ENCODE results near the gene SPAG6. TPM values are rescaled to one million over a fixed set of nuclear protein-coding genes. Genes with fewer than 3 reads are reported as not detected.

SPAG6 gene
- total RNA-seq (not detected), polyA plus RNA-seq (under 1 TPM in 1 of 3 donors, not detected in 2; 0.11 TPM)
- long read RNA-seq, donor 1, result 0 reads
- long read RNA-seq, donor 2, result 0 reads

DNA sequence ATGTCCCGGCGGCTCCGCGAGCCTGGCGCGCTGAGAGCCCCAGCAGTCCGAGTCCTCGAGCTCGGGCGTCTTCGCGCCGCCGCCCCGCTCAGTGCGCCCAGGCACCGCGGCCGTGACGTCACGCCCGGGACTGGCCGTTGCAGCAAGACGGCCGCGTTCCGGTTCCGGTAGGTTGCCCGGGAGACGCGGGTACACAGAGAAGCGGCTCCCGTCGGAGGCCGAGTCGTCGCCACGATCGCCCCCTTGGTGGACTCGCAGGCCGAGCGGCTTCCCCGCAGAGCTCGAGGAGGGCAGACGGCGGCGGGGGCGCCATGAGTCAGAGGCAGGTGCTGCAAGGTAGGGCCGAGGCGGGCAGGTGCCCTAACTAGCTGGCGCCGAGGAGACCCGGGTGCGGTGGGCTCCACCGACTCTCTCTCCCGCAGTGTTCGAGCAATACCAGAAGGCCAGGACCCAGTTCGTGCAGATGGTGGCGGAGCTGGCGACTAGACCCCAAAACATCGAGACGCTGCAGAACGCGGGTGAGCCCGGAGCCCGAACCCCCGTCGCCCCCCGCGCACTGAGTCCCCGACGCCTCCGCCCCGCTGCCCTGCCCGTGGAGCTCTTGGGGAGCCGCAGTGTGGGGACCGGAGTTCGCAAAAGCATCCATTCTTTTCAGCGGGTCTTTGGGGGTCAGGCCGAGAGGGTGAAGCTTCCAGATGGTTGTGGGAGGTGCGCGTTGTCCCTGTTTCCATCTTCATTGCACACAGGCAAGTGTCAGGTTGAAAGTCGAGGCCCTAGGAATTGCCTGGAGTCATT is at the start of gene SPAG6:
Gene SPAG6, plus strand, starts transcription at position 196 of the 795 bp plus-strand sequence. Its CDS starts 116 bp downstream, at position 312.
- peak; percentile 90 for DNase-seq
- 8 to 17% (median 8%) methylated on average over 34 to 83 of the region's 83 CpGs for WGBS, 5 donors
- peaks cover 0 to 15% (median 0%) of the 10 kb centered on the region in 8 donors for H3K9me3 ChIP-seq
- peaks cover 3 to 26% (median 17%) of the 10 kb centered on the region in 6 donors for H3K4me1 ChIP-seq
- H3K4me3 ChIP-seq, result peak within 1 kb of the TSS in 7 of 8 donors; percentile 24 to 66 (median 42)
- TF ChIP-seq, protein P1, sequence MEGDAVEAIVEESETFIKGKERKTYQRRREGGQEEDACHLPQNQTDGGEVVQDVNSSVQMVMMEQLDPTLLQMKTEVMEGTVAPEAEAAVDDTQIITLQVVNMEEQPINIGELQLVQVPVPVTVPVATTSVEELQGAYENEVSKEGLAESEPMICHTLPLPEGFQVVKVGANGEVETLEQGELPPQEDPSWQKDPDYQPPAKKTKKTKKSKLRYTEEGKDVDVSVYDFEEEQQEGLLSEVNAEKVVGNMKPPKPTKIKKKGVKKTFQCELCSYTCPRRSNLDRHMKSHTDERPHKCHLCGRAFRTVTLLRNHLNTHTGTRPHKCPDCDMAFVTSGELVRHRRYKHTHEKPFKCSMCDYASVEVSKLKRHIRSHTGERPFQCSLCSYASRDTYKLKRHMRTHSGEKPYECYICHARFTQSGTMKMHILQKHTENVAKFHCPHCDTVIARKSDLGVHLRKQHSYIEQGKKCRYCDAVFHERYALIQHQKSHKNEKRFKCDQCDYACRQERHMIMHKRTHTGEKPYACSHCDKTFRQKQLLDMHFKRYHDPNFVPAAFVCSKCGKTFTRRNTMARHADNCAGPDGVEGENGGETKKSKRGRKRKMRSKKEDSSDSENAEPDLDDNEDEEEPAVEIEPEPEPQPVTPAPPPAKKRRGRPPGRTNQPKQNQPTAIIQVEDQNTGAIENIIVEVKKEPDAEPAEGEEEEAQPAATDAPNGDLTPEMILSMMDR (IDR thresholded peaks at IDR 0.05 in 8 of 11, conservative IDR thresholded peaks at IDR 0.05 in 3 of 11), result no peak
- TF ChIP-seq POLR2AphosphoS5 (IDR thresholded peaks at IDR 0.05), result peak; percentile 48 to 80 (median 49)
- TF ChIP-seq POLR2A (IDR thresholded peaks at IDR 0.05), result no peak
- H3K27me3 ChIP-seq (replicated peaks in 1 of 7), result peaks cover 26 to 92% (median 71%) of the 10 kb centered on the region in 7 donors
- H3K27ac ChIP-seq, result no peak within 1 kb of the TSS
- intact Hi-C loops (cut with DNase I; ENCODE audit: low total_unique reads), result no loop called here
- H3K36me3 ChIP-seq, result no peaks in the 10 kb centered on the region

DNA sequence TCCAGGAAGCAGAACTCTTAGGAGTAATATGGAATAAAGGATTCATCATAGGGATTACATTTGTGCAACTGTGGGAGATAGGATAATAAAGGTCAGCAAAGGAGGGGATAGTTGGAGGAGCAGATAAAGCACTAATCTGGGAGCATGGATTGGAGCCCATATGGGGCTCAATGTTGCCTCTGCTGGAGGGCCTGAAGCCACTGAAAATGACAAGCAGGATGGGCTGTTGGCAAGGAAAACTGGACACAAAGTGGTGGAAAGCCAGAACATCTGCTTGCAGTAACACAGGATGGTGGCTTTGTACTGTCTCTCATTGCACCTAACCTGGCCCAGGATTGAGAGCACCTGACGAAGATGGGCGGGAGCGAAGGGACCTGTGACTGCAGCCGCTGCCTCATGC is 44.1 kb upstream of the SPAG6 start:
- peaks cover 0 to 3% (median 0%) of the 10 kb centered on the region in 8 donors for H3K9me3 ChIP-seq
- no peaks in the 10 kb centered on the region for H3K36me3 ChIP-seq
- intact Hi-C loops (cut with DNase I; ENCODE audit: low total_unique reads), result no loop called here
- WGBS, 5 donors, result 95 to 100% (median 97%) methylated on average over 4 of the region's 4 CpGs
- no peak overlapping the region for H3K27ac ChIP-seq
- DNase-seq, result no peak
- peaks cover 0 to 14% (median 0%) of the 10 kb centered on the region in 7 donors for H3K27me3 ChIP-seq (replicated peaks in 1 of 7)
- H3K4me1 ChIP-seq, result no peaks in the 10 kb centered on the region
- H3K4me3 ChIP-seq, result no peak overlapping the region
- TF ChIP-seq POLR2A (IDR thresholded peaks at IDR 0.05), result no peak
- no peak for TF ChIP-seq POLR2AphosphoS5 (IDR thresholded peaks at IDR 0.05)
- TF ChIP-seq, protein P1 (IDR thresholded peaks at IDR 0.05 in 8 of 11, conservative IDR thresholded peaks at IDR 0.05 in 3 of 11), result no peak

DNA sequence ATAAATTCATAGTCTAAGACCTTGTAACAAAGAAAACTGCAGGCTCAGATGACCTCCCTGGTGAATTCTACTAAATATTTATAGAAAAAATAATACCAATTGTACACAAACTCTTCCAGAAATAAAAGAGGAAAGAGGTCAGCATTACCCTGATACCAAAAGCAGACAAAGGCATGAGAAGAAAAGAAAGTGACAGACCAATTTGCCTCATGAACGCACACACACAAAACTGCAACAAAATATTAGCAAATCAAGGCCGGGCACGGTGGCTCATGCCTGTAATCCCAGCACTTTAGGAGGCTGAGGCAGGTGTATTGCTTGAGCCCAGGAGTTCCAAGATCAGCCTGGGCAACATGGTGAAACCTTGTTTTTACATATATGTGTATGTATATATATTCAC is 41.8 kb upstream of the SPAG6 start:
- Histone ChIP-seq H3K27me3 (replicated peaks in 1 of 7) (no peaks in the 10 kb centered on the region), H3K27ac (no peak overlapping the region), H3K4me3 (no peak overlapping the region), H3K4me1 (no peaks in the 10 kb centered on the region), H3K36me3 (no peaks in the 10 kb centered on the region), H3K9me3 (peaks cover 0 to 3% (median 0%) of the 10 kb centered on the region in 8 donors)
- 93 to 98% (median 97%) methylated on average over 3 of the region's 3 CpGs for WGBS, 5 donors
- no peak for DNase-seq
- TF ChIP-seq POLR2AphosphoS5 (IDR thresholded peaks at IDR 0.05), result no peak
- TF ChIP-seq POLR2A (IDR thresholded peaks at IDR 0.05), result no peak
- TF ChIP-seq, protein P1 (IDR thresholded peaks at IDR 0.05 in 8 of 11, conservative IDR thresholded peaks at IDR 0.05 in 3 of 11), result no peak
- intact Hi-C loops (cut with DNase I; ENCODE audit: low total_unique reads), result no loop called here

DNA sequence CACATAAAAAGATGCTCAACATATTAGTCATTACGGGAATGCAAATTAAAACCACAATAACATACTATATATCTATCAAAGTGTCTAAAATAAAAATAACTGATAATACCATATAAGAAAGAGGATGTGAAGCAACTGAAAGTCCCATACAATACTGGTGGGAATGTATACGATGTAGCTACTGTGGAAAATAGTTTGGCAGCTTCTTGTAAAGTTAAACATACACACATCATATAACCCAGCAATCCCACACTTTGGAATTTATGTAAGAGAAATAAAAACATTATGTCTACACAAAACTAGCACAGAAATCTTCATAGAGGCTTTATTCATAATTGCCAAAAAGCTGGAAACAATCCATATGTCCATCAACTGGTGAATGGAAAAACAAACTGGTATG is 39.6 kb upstream of the SPAG6 start:
- Histone ChIP-seq H3K27ac (no peak overlapping the region), H3K36me3 (no peaks in the 10 kb centered on the region), H3K4me1 (no peaks in the 10 kb centered on the region), H3K4me3 (no peak overlapping the region), H3K9me3 (peaks cover 0 to 3% (median 0%) of the 10 kb centered on the region in 8 donors), H3K27me3 (replicated peaks in 1 of 7) (no peaks in the 10 kb centered on the region)
- intact Hi-C loops (cut with DNase I; ENCODE audit: low total_unique reads), result no loop called here
- TF ChIP-seq POLR2AphosphoS5 (IDR thresholded peaks at IDR 0.05) (no peak), POLR2A (IDR thresholded peaks at IDR 0.05) (no peak)
- TF ChIP-seq, protein P1 (IDR thresholded peaks at IDR 0.05 in 8 of 11, conservative IDR thresholded peaks at IDR 0.05 in 3 of 11), result no peak
- no peak for DNase-seq
- WGBS, 5 donors, result 73 to 83% (median 77%) methylated on average over 2 of the region's 2 CpGs

Data from spleen (tissue), 13 donors.